Colonic mucosa (tissue), 4 donors: Measurements from ENCODE around the gene SUPT3H. TPM values are rescaled to one million over a fixed set of nuclear protein-coding genes. Genes with fewer than 3 reads are reported as not detected.

ENCODE experiments used
- DNase-seq: peaks from one replicate; pipeline ENCODE4 v3.0.0-alpha.2; 2020
- H3K27ac ChIP-seq: fragments of 200-600 bp; one replicate; pipeline ENCODE4 v1.8.0; 2021
- H3K27me3 ChIP-seq: fragments of 200-600 bp; one replicate; pipeline ENCODE4 v1.8.0; 2021
- H3K36me3 ChIP-seq: fragments of 200-600 bp; one replicate; pipeline ENCODE4 v1.8.0; 2021
- H3K4me1 ChIP-seq: fragments of 200-600 bp; one replicate; pipeline ENCODE4 v1.8.0; 2021; ENCODE audit warnings: mild to moderate bottlenecking
- H3K4me3 ChIP-seq: fragments of 200-600 bp; one replicate; pipeline ENCODE4 v1.8.0; 2021
- H3K9ac ChIP-seq, 2 donors: one replicate each; pipeline ENCODE4 v1.7.0; 2013; ENCODE audit warnings: control low read depth in 2 of 2, low read depth in 2 of 2, low read length in 2 of 2
- H3K9me3 ChIP-seq: fragments of 200-600 bp; one replicate; pipeline ENCODE4 v1.8.0; 2021
- intact Hi-C: fragments of 100-400 bp; cut with DNase I; formaldehyde crosslinking; loops from one replicate; pipeline ENCODE4 v1.14.1; 2022
- total RNA-seq, 2 donors: library from RNA; stranded (reverse); fragmentation: NEBNext Ultra II Directional in 1 of 2; extraction: Animal tissue kit (Norgen Biotek cat#: 25700) in 1 of 2; gene quantifications; one replicate each; pipeline ENCODE4 v1.2.1, GENCODE V29; 2021
- TF ChIP-seq, protein P1 (sequence below): fragments of 200-600 bp; IDR thresholded peaks from one replicate; pipeline ENCODE4 v1.8.0; 2022; ENCODE audit warnings: antibody characterized with exemption, mild to moderate bottlenecking
- donor health status: healthy.
- donor health status: DM: no; HTN: no; CAD: no.
- donor health status: DM: no; HTN: no; CAD: no.

SUPT3H gene
- total RNA-seq, 2 donors from 2014 or later = 3.4 to 4.1 TPM

DNA sequence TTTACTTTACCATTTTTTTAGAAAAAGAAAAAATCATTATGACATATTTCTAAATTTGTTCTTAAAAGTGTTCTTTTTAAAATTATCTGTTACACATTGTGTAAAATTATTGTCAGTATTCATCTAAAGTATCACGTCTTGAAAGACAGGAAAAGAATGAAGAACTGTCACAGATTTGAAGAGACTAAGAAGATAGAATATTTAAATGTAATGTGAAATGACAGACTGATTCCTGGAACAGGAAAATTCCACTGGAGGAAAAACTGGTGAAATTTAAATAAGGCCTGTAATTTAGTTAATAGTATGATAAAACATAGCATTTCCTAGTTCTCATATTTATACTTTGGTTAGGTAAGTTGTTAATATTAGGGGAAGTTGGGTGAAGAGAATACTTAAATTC is 102.4 kb downstream of the SUPT3H start:
- H3K4me3 ChIP-seq = no peak overlapping the region
- no peak for DNase-seq
- H3K9me3 ChIP-seq = no peaks in the 10 kb centered on the region
- H3K36me3 ChIP-seq = no peaks in the 10 kb centered on the region
- no peak overlapping the region for H3K27ac ChIP-seq
- no peaks in the 10 kb centered on the region for H3K27me3 ChIP-seq
- intact Hi-C loops = no loop called here
- TF ChIP-seq, protein P1, sequence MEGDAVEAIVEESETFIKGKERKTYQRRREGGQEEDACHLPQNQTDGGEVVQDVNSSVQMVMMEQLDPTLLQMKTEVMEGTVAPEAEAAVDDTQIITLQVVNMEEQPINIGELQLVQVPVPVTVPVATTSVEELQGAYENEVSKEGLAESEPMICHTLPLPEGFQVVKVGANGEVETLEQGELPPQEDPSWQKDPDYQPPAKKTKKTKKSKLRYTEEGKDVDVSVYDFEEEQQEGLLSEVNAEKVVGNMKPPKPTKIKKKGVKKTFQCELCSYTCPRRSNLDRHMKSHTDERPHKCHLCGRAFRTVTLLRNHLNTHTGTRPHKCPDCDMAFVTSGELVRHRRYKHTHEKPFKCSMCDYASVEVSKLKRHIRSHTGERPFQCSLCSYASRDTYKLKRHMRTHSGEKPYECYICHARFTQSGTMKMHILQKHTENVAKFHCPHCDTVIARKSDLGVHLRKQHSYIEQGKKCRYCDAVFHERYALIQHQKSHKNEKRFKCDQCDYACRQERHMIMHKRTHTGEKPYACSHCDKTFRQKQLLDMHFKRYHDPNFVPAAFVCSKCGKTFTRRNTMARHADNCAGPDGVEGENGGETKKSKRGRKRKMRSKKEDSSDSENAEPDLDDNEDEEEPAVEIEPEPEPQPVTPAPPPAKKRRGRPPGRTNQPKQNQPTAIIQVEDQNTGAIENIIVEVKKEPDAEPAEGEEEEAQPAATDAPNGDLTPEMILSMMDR = no peak
- H3K4me1 ChIP-seq = no peaks in the 10 kb centered on the region
- no peak overlapping the region for H3K9ac ChIP-seq

- TF ChIP-seq, protein P1 = no peak
- DNase-seq = no peak
- Histone ChIP-seq H3K36me3 (no peaks in the 10 kb centered on the region), H3K27ac (no peak overlapping the region), H3K4me3 (no peak overlapping the region), H3K27me3 (no peaks in the 10 kb centered on the region), H3K9me3 (no peaks in the 10 kb centered on the region), H3K4me1 (no peaks in the 10 kb centered on the region), H3K9ac (no peak overlapping the region)
- intact Hi-C loops = no loop called here
Observed at GRCh38 chr6:45272626-45273025, 105.1 kb downstream of the SUPT3H start.

DNA sequence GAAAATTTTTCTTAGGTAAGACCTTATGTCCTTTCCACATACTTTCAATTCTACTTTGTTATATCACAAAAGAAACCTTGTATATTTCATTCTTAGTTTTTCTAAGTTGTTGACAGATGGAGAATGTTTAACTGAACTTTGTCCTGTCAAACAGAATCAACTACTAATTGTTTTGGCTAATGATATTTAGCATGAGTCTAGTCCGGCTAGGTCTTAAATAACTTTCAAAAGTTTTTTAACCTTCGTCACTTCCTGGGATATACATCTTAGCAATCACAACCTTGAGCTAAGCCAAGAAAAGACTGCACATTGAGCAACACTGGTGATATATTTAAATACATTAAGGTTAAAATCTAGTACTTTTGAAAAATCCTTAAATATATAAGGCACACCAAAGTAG is 112.5 kb downstream of the SUPT3H start:
- no peaks in the 10 kb centered on the region for H3K36me3 ChIP-seq
- H3K9me3 ChIP-seq = no peaks in the 10 kb centered on the region
- TF ChIP-seq, protein P1 = no peak
- DNase-seq = no peak
- intact Hi-C loops = no loop called here
- no peak overlapping the region for H3K27ac ChIP-seq
- H3K4me1 ChIP-seq = no peaks in the 10 kb centered on the region
- H3K4me3 ChIP-seq = no peak overlapping the region
- H3K9ac ChIP-seq = no peak overlapping the region
- H3K27me3 ChIP-seq = no peaks in the 10 kb centered on the region

- DNase-seq = no peak
- H3K27me3 ChIP-seq = no peaks in the 10 kb centered on the region
- no peaks in the 10 kb centered on the region for H3K36me3 ChIP-seq
- no peaks in the 10 kb centered on the region for H3K4me1 ChIP-seq
- no peaks in the 10 kb centered on the region for H3K9me3 ChIP-seq
- intact Hi-C loops = no loop called here
- H3K4me3 ChIP-seq = no peak overlapping the region
- TF ChIP-seq, protein P1 = no peak
- no peak overlapping the region for H3K9ac ChIP-seq
- no peak overlapping the region for H3K27ac ChIP-seq
Observed at GRCh38 chr6:45260696-45261095, 117.0 kb downstream of the SUPT3H start.

- no peaks in the 10 kb centered on the region for H3K9me3 ChIP-seq
- intact Hi-C loops = no loop called here
- no peaks in the 10 kb centered on the region for H3K4me1 ChIP-seq
- H3K36me3 ChIP-seq = no peaks in the 10 kb centered on the region
- H3K4me3 ChIP-seq = no peak overlapping the region
- H3K27me3 ChIP-seq = no peaks in the 10 kb centered on the region
- TF ChIP-seq, protein P1 = no peak
- no peak overlapping the region for H3K9ac ChIP-seq
- H3K27ac ChIP-seq = no peak overlapping the region
- DNase-seq = no peak
Observed at GRCh38 chr6:45256697-45257695, 120.7 kb downstream of the SUPT3H start.
